GM13976 (cell line): ENCODE results near the gene DPM3.

Experiments used
- DNase-seq: peaks from one replicate; pipeline ENCODE4 v3.0.0; 2012; ENCODE audit warnings: low spot score
- in situ Hi-C: fragments of 300-500 bp; cut with MboI; formaldehyde crosslinking; loops from one replicate; pipeline ENCODE4 v1.12.0; 2022; ENCODE audit warnings: low sequenced_read_pairs, mixed read lengths, inconsistent platforms; ENCODE audit not compliant: unreplicated experiment
- TF ChIP-seq, protein P1 (sequence below): IDR thresholded peaks from 2 replicates; pipeline ENCODE4 v1.5.1; 2012; ENCODE audit warnings: borderline replicate concordance, mild to moderate bottlenecking; ENCODE audit not compliant: insufficient read depth; ENCODE audit errors: extremely low read depth, missing control alignments, control extremely low read depth

Gene DPM3

DNA sequence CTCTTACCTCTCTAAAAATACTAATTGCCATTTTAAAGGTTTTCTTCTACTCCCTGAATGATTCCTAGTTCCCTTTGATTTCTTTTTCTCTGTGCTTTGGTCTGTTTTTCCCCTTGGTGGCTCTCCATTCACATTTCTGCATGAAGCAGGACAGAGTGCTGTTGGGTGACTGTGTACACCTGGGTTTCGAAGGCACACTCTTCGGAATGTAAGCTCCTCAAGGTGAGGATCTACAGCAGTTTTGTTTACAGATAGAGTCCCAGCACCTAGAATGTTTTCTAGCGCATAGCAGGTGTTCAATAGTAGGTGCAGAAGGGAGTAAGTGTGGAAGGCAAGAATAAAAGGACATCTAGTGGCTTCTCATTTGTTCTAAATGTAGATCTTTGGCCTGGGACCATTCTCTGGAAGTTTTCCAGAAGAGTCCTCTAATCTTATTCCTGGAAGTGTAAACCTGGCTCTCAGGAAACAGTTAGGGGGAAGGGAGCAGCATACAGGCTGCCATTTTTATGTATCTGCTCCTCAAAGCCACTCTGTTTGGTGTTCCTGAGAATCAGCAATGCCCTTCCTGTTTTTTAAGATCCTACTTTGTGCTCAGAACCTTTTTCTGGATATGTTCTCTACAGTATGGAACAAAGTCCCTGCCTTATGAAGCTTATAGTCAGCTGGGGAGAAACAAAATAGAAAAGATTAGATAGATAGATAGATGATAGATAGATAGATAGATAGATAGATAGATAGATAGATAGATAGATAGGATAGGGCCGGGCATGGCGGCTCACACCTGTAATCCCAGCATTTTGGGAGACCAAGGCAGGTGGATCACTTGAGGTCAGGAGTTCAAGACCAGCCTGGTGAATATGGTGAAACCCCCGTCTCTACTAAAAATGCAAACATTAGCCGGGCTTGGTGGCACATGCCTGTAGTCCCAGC is 35.5 kb downstream of the DPM3 start:
- TF ChIP-seq, protein P1, sequence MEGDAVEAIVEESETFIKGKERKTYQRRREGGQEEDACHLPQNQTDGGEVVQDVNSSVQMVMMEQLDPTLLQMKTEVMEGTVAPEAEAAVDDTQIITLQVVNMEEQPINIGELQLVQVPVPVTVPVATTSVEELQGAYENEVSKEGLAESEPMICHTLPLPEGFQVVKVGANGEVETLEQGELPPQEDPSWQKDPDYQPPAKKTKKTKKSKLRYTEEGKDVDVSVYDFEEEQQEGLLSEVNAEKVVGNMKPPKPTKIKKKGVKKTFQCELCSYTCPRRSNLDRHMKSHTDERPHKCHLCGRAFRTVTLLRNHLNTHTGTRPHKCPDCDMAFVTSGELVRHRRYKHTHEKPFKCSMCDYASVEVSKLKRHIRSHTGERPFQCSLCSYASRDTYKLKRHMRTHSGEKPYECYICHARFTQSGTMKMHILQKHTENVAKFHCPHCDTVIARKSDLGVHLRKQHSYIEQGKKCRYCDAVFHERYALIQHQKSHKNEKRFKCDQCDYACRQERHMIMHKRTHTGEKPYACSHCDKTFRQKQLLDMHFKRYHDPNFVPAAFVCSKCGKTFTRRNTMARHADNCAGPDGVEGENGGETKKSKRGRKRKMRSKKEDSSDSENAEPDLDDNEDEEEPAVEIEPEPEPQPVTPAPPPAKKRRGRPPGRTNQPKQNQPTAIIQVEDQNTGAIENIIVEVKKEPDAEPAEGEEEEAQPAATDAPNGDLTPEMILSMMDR: no peak

DNA sequence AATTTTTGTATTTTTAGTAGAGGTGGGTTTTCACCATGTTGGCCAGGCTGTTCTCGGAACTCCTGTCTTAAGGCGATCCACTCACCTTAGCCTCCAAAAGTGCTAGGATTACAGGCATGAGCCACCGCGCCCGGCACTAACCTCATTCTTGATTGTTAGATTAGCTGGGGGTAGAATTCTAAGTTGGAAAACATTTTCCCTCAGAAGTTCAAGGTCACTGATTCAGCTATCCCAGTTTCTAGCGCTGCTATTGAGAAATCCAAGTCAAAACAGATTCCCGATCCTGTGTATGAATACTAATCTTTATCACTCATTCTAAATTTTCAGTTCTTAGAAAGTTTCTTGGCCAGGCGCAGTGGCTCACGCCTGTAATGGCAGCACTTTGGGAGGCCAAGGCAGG is 37.0 kb downstream of the DPM3 start:
- DNase-seq: no peak
- TF ChIP-seq, protein P1: no peak
- in situ Hi-C loops: no loop called here

More for the DNA sequence above, 35.5 kb downstream of the DPM3 start:
- in situ Hi-C loops: no loop called here
- no peak for DNase-seq

DNA sequence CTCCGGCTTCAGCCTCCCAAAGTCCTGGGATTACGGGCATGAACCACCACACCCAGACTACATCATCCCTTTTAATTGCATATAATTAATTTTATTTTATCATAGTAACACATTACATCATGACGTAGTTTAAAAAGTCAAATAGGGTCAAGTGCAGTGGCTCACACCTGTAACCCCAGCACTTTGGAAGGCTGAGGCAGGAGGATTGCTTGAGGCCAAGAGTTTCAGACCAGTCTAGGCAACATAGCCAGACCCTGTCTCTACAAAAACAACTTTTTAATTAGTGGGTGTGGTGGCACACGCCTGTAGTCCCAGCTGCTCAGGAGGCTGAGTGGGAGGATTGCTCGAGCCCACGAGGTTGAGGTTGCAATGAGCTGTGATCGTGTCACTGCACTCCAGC is 41.0 kb downstream of the DPM3 start:
- no peak for DNase-seq
- TF ChIP-seq, protein P1: no peak
- in situ Hi-C loops: no loop called here

DNA sequence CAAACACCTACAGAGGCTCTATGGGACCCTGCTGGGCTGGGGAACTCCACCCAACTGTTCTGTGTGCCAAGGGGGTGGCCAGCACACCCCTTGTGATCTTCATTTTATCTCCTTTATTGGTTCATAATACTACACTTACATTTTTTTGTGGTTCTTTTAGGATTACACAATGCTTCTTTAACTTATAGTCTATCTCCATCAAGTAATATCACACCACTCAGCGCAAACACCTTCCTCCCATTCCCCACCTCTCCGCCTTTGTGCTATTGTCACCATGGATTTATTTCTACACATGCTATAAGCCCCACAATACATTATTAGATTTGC is 45.7 kb downstream of the DPM3 start:
- in situ Hi-C loops: loop anchor here (5.0 kb wide), 1 partner anchor 73 kb away; no protein-coding TSS in a partner anchor
- TF ChIP-seq, protein P1: no peak
- no peak for DNase-seq

DNA sequence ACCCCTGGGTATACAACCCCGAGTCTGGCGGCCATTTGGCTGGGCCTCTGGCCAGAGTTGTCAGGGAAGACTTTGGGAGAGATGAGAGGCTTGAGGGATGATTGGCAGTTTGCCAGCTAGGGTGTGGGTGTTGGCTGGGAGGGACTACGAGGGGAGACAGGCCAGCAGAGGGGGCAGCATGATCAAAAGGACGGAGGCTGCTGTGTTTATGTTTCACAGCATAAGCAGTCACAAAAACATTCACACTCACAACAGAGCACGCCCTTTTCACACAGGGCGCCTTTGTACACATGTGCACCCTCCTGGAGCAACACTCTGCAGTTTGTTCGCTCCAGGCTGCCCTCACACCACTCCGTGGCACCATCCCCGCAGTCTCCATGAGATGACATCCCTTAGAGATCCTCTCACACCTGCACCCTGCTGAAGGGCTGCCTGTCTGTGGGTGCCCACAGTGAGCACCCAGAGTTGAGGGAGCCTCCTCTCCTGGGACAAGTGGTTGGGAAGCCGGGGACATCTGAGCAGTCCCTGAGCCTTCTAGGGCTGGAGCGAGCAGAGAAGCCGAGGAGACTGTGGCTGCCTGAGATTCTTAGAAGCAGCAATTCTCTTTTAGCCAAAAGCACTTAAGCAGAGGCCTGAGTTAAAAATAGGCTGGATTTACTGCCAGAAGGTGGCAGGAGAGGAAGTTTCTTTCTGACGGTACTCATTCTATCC is 46.3 kb downstream of the DPM3 start:
- TF ChIP-seq, protein P1: no peak
- in situ Hi-C loops: loop anchor here (5.0 kb wide), 1 partner anchor 73 kb away; no protein-coding TSS in a partner anchor
- DNase-seq: no peak

DNA sequence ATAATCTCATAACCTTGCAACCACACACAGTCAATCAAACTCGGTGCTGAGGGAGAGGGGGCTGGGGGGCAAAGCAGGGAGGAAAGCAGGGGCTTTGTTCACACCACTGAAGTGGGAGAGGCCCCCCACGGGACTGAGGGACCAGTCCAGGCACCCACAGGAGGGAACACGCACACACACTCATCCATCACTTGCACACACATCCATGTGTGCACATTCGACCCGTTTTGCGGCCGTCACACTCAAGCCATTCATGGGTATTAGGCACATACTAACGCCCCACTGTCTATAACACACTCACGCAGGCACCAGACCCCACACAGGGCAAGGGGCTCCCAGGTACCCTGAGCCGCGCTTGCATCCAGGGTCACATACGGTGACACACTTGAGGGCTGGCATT is 47.7 kb downstream of the DPM3 start:
- TF ChIP-seq, protein P1: no peak
- in situ Hi-C loops: loop anchor here (5.0 kb wide), 1 partner anchor 75 kb away; no protein-coding TSS in a partner anchor
- DNase-seq: no peak
